HTERT RPE-1 (cell line): ENCODE data around the gene HTR2B.
"Not testable (repeated sequence)": the region's sequence is repeated elsewhere in the genome, so short reads cannot be mapped to it uniquely, and the experiment has no call there.

Source experiments
- in situ Hi-C: fragments of 300-500 bp; cut with MboI; formaldehyde crosslinking; loops from 4 replicates; pipeline ENCODE4 v1.14.3; 2020; ENCODE audit warnings: low sequenced_read_pairs

The HTR2B gene

DNA sequence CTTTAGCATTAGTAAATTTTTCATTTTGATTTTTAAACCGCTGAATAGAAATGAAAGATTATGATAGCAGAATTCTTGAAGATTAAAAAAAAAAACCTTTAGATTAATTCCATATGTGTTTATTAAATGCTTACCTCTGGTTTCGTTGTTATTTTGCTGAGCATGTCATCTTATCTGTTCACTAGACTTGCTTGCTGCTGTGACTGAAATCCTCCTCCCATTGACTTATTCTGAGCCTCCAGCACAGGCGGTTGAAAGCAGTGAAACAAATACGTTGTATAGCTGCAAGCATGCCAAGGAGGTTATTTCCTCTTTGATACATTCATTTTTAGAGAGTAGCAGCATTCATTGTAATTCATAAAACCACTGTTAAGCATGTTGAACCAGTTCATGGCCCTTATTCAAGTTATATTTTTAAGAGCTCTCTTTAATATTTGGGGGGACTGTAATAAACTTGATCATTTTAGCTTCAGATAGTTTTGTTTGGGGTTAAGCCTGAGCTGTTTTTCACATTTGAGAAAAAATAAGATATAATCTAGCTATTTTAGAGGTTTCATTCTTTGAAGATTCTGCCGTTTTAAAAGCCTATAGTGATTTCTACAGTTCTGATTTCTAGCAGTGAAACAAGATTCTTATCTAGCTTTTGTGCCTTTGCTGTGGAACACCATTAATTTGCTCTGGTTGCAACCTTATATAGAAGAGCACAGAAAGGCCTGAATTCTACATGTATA is at the start of gene HTR2B:
Gene HTR2B (minus strand): TSS at position 205 of the 731 bp plus-strand sequence. CDS start 1,278 bp downstream, outside the sequence.
- in situ Hi-C loops = no loop called here

DNA sequence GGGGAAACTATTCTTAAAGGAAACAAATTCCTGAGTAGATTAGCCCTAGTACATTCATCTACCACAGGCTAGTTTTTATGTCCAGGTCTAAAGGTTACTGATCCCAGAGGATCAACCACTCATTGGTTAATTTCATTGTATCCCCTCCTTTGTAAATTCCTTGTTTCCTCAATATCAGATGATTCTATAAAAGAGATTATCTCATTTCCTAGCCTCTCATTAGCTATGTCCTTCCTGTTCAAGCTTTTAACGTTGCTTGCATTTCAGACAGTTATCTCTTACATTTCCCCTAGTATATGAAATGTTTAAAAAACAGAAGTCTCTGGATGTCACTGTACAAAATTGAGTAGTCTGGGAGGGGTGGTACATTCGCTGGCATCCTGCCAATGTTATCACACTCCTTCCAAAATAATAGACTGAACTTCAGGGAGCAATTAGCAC is 49.4 kb upstream of the HTR2B start:
- in situ Hi-C loops = no loop called here

DNA sequence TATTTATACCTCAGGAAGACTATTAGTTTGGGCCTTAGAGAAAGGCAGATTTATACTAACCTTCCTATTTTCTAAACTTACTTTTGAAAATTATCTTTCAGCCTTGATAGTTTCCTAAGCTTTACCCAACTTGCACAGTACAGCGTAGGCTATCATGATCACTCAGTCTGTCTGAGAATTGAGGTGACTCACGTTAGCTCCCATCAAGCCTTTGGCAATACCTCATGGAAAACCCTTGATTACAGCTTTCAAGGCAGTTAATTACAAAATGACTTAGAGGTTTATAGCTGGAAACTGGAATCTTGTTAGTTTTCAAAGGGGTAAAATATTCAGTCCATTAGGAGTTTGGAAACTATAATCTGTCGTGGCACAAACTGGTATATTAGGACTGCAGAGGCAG is 47.2 kb upstream of the HTR2B start:
- in situ Hi-C loops = no loop called here

DNA sequence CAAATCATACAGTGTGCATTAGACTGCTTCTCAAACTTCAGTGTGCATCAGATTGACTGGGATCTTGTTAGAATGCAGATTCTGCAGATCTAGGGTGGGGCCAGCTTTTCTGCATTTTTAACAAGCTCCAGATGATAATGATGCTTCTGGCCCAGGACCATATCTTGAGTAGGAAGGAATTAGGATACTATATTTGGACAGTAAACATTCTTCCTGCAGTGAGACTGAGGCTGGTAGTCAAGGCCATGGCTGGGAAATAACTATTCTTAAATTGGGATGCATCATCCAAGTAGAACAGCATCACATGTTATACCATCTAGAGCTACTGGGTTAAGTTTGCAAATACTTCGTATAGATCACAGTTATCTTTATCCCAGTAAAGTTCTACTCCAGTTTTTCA is 45.2 kb upstream of the HTR2B start:
- in situ Hi-C loops = no loop called here

DNA sequence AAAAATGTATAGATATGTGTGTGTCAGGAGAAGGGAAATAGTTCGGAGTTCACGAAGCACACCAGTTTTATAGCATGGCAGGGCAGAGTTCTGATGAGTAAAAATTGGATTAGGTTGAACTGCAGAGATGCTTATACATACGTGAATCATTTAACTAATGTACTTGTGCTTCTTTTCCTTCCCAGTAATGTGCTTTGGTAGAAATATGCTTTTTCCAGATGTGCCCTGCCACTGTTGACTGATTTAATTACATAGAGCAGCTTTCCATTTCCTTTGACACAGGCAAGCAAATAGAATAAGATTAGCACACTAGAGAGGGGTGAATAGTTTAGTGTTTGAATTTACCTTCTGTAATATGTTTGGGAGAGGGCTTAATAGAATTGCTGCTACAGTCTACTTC is 44.6 kb upstream of the HTR2B start:
- in situ Hi-C loops = no loop called here

DNA sequence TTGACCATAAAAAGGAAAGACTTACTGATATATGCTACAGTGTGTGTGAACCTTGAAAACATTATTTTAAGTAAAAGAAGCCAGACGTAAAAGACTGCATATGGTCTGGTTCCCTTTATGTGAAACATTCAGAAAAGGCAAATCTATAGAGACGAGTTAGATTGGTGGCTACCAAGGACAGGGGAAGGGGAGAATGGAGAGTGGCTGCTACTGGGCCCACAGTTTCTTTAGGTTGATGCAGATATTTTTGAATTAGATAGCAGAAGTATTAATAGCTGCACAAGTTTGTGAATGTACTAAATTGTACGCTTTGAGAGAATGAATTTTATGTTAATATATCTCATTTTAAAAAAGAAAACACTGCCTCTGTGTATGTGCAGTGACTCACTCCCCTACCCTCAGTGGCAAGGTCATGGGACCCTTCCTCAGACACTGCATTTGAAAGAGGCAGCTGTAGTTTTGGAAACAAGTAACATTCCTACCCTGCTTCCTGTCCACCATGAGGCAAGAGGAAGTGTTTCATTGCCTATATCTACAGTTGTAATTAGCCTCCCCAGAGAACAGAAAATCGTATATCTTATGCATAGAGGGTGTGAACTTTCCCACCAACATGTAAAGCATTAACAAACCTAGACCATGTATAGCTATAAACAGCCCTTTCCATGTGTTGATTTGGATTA is 43.8 kb upstream of the HTR2B start:
- in situ Hi-C loops = no loop called here

DNA sequence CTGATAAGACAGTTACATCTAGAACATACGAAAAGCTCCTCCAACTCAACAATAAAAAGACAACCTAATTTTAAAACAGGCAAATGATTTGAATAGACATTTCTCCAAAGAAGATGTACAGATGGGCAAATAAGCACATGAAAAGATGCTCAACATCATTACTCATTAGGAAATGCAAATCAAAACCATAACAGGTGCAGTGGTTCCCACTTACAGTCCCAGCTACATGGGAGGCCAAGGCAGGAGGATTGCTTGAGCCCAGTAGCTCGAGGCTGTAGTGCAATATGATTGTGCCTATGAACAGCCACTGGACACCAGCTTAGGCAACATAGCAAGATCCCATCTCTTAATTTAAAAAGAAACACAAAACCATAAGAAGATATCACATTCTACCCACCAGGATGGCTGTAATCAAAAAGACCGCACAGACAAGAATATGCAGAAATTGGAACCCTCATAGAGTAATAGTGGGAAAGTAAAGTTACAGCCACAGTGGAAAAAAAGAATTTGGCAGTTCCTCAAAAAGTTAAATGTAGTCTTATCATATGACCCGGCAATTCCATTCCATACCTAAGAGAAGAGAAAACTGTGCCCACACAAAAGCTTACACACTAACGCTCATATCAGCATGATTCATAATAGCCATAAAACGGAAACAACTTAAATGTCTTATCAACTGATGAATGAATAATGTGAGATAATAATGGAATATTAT is 43.1 kb upstream of the HTR2B start:
- in situ Hi-C loops = no loop called here

DNA sequence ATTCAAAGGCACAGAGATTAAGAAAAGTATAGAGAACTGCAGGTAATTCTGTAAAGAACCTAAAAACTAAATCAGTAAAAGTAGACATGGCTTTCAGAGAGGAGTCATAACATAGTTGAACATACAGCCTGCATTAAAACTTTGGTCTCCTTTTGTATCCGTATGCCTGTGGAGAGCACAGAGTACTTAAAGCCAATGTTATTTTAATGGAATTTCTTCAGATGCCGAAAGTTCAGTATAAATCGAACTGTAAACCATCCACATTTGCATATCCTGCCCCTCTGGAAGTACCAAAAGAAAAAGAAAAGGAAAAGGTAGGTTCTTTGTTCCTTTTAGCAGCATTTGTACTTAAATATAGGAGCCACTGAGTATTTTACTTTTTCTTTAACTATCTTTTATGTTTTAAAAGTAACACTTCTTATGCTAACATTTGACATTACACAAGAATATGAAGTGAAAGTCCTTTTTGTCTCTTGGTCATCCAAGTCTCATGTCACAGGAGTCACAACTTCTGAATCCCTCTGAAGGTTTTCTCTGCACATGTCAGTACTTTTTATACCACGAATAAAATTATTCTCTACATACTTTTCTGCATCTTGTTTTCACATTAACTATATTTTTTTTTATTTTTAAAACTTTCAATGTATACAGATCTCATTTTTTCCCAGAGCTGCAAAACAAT is 38.7 kb upstream of the HTR2B start:
- in situ Hi-C loops = no loop called here

DNA sequence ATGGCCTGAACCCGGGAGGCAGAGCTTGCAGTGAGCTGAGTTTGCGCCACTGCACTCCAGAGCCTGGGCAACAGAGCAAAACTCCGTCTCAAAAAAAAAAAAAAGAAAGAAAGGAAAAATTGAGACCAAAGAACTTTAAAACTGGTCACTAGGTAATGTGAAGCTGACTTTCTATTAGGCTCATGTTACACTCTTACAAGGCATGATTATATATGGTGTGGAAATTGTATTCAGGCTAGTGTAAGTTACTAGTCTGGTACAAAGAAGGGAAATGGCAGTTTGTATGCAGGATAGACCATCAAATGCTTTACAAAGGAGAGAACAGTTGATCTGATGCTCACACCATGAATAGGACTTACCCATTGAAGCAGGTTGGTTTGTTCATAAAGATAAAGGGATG is 38.2 kb upstream of the HTR2B start:
- in situ Hi-C loops = no loop called here

DNA sequence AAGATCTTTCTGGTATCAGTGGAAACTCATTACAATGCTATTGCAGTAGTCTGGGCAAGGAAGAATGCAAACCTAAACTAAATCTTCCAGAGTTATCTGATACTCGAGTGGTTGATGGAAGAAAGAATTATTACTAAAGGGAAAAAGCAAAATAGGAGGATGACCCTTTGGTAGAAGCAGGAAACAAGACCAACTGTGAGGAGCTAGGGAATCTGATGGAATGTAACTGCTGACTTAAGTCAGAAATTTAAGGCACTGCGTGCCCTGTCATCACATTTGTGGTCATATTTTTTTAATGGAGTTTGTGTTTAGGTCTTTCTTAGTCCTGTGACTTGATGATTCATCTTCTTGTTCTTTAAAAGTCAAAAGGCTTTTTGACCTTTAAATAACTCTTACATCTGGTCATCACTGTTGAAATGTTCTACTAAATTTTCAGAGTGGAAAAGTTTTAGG is 37.1 kb upstream of the HTR2B start:
- in situ Hi-C loops = no loop called here

DNA sequence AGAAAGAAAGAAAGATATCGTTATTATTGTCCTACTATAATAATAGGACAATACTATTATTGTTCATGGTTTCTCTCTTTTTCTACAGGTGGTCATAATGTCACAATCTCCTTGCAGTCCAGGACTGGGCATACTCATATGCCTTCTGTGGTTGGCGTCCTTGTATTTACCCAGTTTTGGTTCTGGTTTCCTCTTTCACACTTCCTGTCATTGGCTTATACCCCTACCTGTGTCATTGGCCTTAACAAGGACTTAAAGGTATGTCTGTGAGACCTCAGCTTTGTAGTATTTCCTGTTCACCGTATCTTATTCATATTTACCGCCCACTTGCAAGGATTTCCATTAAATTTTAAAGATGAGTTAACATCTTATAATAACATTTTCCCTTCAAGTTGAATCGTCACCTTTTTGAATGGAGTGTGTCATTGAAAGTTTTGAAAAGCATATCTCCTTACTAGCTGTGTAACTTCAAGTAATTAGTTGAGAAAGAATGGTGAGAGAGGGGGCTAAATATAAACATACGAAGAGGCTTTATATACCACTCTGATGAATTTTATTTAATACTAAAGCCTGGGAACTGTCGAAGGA is 36.5 kb upstream of the HTR2B start:
- in situ Hi-C loops = no loop called here

DNA sequence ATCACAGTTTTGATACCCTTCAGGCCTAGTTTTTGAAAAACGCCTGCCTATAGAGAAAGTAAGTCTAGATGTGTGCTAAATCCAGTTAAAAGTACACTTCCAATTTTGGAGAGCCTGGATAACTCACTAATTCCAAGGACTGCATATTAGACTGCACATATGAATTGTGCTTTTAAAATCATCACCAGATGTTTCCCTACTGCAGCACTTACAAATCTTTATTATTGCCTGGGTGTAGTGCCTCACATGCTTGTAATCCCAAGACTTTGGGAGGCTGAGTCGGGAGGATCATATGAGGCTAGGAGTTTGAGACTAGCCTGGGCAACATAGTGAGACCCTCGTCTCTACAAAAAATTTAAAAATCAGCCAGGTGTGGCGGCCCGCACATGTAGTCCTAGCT is 35.9 kb upstream of the HTR2B start:
- in situ Hi-C loops = no loop called here

DNA sequence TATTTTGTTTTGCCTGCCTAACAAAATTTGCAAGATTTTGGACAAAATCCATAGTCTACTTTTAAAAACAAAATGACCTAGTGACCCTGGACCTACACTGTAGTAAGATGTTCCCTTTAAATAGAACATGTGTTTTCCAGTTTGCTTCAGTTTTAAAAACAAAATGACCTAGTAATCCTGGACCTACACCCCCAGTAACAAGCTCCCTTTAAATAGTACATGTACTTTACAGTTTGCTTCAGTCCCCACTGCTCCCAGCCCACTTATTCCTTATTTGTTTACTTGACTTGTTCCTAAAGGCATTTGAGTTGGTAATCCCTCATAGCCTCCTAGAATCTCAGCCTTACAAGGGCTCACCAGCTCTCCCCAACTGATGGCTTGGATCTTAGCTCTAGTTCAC is 34.5 kb upstream of the HTR2B start:
- in situ Hi-C loops = no loop called here

DNA sequence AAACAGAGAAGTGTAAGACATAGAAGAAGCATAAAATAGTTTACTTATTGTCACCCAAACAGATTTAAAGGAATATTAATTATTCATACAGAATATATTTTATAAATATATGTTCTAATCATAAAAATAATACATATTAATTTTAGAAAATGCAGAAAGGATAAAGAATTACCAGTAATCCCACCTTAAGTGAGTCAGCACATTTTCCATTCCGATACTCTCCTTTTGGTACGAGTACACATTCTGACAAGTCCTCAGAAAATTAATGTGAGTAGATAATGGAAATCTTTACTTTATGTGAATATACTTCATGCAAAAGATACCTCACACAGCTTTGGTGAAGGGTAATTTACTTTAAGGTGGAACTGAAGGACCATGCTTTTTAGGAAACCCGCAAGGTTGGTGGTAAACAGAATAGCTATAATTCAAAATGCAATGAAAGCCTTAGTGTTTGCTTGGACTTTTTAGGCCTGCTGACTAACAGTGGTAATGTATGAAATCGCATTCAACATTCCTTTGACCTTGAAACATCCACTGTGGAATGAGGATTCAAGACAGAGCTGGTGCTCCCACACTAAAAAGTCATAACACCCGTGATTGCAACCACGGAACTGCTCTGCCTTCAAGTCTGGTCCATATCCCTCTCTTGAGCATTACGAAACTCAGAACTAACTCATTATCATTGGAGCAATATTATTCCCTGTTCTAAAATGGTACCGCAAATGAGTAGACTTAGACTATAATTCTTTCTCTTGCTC is 28.1 kb upstream of the HTR2B start:
- in situ Hi-C loops = no loop called here

DNA sequence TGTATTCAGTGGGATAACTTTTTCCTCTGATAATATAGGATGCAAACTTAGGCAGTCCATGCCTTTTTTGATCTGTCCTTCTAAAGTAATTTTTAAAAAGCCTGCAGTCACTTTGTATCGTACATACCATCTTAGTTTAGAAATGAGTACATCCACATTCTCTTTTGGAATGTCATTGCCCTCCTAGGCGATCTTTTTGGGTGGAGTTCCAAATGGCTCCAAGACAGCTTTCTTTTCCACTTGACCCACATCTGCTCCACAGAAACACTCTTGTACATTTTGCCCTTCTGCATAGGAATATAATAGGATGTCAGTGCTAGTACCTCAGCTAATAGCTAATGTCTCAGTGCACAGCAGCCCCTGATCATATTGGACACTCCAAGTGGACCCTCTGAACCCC is 21.8 kb upstream of the HTR2B start:
- in situ Hi-C loops = no loop called here

DNA sequence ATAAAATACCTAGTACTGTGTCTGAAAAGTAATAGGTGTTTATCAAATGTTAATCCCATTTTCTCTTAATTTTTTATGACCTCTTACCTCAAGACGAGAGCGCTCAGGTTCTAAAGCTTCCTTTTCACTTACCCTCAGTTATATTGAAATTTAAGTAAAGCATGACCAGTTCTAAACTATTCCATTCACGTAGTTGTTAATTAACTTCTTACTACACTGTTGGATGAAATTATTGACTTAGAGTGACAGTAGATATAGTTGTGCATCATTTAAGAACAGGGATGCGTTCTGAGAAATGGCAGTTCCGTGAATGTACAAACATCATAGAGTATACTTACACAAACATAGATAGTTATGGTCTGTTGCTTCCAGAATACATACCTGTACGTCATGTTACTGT is 20.1 kb upstream of the HTR2B start:
- in situ Hi-C loops = no loop called here

DNA sequence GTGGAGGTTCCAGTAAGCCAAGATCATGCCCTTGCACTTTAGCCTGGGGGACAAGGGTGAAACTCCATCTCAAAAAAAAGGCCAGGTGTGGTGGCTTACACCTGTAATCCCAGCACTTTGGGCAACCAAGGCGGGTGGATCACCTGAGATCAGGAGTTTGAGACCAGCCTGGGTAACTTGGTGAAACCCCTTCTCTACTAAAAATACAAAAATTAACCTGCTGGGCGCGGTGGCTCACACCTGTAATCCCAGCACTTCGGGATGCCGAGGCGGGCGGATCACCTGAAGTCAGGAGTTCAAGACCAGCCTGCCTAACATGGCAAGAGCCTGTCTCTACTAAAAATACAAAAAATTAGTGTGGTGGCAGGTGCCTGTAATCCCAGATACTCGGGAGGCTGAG is 16.0 kb upstream of the HTR2B start:
- in situ Hi-C loops = not testable (repeated sequence)

DNA sequence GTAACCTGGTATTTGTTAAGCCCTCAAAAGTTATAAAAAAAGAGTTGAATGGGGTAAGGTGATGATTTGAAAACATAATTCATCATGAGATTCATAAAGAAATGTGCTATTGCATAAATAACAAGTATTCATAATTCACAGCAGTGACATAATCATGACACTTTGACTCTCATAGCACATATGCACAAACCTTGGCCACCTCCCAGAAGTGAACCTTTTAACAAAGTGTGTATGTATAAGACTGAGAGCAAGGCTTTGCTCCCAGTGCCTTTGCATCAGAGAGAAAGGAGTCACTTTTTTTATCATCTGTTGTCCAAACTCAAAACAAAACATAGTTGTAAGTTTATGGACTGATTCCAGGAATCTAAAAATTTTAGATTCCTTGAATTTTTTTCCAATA is 15.0 kb upstream of the HTR2B start:
- in situ Hi-C loops = no loop called here

DNA sequence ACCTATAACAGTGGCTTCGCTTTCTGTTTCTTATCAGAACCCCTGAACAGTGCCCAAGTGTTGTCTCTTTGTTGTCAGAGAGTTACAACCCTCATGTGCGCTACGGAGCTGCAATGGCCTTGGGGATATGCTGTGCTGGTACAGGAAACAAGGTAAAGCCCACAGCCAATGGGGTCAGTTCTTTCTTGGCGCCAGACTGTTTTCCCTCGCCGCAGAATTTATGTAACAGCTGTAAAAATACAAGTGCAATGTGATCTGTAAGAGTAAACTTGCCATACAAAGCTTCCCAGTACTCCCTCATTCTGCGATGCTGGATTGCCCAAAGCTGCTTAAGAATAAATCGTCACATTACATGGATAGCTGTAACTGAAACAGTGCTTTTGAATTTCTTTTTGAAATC is 13.9 kb upstream of the HTR2B start:
- in situ Hi-C loops = no loop called here
